Hepatocyte (in vitro differentiated cells): ENCODE results near the gene CEACAM7.

Experiments
- EZH2 ChIP-seq: fragments of 200-600 bp; sonication (generic); IDR thresholded peaks from 2 replicates; pipeline ENCODE4 v1.6.1; 2016; ENCODE audit warnings: antibody characterized with exemption, mild to moderate bottlenecking, borderline replicate concordance
- EZH2phosphoT487 ChIP-seq: fragments of 200-600 bp; sonication (generic); IDR thresholded peaks from one replicate; pipeline ENCODE4 v1.6.1; 2018; ENCODE audit warnings: antibody characterized with exemption, mild to moderate bottlenecking, low read depth, moderate library complexity; ENCODE audit not compliant: unreplicated experiment, severe bottlenecking
- TF ChIP-seq, protein P1 (sequence below): fragments of 200-600 bp; sonication (generic); IDR thresholded peaks from 2 replicates; pipeline ENCODE4 v1.5.1; 2016; ENCODE audit warnings: antibody characterized with exemption, mild to moderate bottlenecking; ENCODE audit not compliant: poor library complexity

GRCh38 chr19:41735071-41735600 lies 47.1 kb upstream of the CEACAM7 start:
- TF ChIP-seq, protein P1, sequence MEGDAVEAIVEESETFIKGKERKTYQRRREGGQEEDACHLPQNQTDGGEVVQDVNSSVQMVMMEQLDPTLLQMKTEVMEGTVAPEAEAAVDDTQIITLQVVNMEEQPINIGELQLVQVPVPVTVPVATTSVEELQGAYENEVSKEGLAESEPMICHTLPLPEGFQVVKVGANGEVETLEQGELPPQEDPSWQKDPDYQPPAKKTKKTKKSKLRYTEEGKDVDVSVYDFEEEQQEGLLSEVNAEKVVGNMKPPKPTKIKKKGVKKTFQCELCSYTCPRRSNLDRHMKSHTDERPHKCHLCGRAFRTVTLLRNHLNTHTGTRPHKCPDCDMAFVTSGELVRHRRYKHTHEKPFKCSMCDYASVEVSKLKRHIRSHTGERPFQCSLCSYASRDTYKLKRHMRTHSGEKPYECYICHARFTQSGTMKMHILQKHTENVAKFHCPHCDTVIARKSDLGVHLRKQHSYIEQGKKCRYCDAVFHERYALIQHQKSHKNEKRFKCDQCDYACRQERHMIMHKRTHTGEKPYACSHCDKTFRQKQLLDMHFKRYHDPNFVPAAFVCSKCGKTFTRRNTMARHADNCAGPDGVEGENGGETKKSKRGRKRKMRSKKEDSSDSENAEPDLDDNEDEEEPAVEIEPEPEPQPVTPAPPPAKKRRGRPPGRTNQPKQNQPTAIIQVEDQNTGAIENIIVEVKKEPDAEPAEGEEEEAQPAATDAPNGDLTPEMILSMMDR, result no peak
- no peak for TF ChIP-seq EZH2
- no peak for TF ChIP-seq EZH2phosphoT487
